HEK293 (cell line): ENCODE measurements around the gene PACRG.

Experiments
- CTCF ChIP-seq: fragments of 450-650 bp; formaldehyde crosslinking; IDR thresholded peaks from 2 replicates; pipeline ENCODE4 v1.5.1; 2016; ENCODE audit warnings: missing biosample characterization, missing genetic modification characterization
- KLF1 ChIP-seq: fragments of 450-650 bp; formaldehyde crosslinking; IDR thresholded peaks from 2 replicates; pipeline ENCODE4 v1.5.1; 2016; ENCODE audit warnings: missing biosample characterization, missing genetic modification characterization
- PRDM10 ChIP-seq: fragments of 450-650 bp; formaldehyde crosslinking; IDR thresholded peaks from 2 replicates; pipeline ENCODE4 v1.5.1; 2016; ENCODE audit warnings: missing biosample characterization, missing genetic modification characterization
- WT1 ChIP-seq: fragments of 450-650 bp; formaldehyde crosslinking; IDR thresholded peaks from 2 replicates; pipeline ENCODE4 v1.5.1; 2016; ENCODE audit warnings: missing biosample characterization, missing genetic modification characterization
- ZNF416 ChIP-seq: fragments of 450-650 bp; formaldehyde crosslinking; IDR thresholded peaks from 2 replicates; pipeline ENCODE4 v1.5.1; 2016; ENCODE audit warnings: missing biosample characterization, missing genetic modification characterization
- ZNF837 ChIP-seq: fragments of 450-650 bp; formaldehyde crosslinking; IDR thresholded peaks from 2 replicates; pipeline ENCODE4 v1.5.1; 2016; ENCODE audit warnings: missing biosample characterization, missing genetic modification characterization

GRCh38 chr6:163300838-163301237 is 573.1 kb downstream of the PACRG start:
- TF ChIP-seq ZNF416 (no peak), ZNF837 (tag by site-specific recombination) (no peak), CTCF (tag by site-specific recombination) (no peak), WT1 (tag by site-specific recombination) (no peak), KLF1 (tag by site-specific recombination) (no peak), PRDM10 (tag by site-specific recombination) (no peak)
